ENCODE data around the gene TUBG1.

The TUBG1 gene

DNA sequence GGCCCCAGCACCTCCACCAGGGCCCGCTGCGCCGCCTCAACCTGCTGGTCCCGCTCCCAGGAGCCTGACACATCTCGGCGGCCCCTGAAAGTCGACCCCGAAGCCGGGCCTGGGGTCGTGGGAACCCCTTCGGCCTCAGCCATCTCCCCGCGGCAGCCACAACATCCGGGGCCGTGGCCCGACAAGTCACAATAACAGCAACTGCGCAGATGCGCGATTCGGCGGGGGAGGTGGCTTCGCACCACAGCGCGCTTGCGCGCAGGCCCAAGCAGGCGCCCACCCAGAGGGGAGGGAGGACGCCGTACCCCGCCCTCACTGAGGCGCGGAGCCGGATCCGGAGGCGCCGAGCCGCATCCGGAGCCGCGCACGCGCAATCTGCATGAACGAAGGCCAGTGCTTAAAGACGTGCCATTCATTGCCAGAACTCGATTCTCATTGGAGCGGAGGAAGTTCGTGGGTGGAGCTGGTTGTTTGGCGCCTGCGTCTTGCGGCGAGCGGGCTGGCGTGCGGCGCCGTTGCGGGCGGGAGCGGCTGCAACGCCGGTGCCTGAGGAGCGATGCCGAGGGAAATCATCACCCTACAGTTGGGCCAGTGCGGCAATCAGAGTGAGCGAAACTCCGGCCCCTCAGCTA, at the start of gene TUBG1, which contains the start of gene RETREG3:
TSS of gene TUBG1 (plus strand) at position 502 of the 632 bp plus-strand sequence. CDS start at position 557, 55 bp downstream.
TSS of gene RETREG3 (minus strand) at position 193 of the 632 bp plus-strand sequence. CDS start at position 143, 50 bp downstream.
- DNase-seq, result peak; percentile 99

DNA sequence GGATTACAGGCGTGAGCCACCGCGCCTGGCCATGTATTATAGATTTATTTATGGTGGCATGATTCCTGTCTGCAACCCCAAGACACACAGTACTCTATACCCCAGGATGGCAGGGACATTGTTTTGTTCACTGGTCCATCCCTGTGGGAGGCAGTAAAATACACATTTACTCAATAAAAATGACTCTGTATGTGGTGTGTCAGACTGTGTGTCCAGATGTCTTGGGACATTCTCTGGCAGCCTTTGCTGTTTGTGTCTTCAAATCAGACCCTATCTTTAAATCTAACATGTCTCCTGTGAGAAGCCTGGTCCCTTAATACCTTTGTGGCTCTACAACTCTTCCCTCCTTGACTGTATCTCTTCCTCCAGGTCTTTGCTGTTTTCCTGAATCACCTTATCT, 49.2 kb upstream of the TUBG1 start:
- DNase-seq, result peak; percentile 13

DNA sequence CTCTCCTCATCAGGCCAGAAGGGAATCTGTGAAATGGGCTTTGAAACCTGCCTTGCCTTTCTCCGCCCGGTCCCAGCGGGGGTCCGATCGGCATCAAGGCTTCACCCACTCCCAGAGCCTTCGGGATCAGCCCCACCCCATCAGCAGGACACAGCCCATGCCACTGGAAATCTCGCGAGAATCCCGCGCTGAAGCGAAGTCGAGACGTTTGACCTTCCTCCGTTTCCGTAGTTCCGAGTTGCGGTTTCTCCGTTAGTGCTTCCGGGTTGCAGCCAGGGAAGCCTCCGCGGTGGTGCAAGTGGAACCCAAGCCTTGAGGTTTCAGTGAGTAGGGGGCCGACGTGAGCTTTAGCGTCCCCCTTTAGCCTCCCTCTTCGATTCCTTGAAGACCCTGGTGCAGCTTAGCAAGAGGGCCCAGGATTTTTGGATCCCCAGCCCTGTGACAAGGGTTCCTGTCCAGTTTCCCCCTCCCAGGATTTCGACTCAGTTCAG, 47.5 kb upstream of the TUBG1 start, which contains the start of gene COASY:
TSS of gene COASY (plus strand) at position 252 of the 491 bp plus-strand sequence. CDS start 475 bp downstream, outside the sequence.
- DNase-seq, result peak; percentile 98

DNA sequence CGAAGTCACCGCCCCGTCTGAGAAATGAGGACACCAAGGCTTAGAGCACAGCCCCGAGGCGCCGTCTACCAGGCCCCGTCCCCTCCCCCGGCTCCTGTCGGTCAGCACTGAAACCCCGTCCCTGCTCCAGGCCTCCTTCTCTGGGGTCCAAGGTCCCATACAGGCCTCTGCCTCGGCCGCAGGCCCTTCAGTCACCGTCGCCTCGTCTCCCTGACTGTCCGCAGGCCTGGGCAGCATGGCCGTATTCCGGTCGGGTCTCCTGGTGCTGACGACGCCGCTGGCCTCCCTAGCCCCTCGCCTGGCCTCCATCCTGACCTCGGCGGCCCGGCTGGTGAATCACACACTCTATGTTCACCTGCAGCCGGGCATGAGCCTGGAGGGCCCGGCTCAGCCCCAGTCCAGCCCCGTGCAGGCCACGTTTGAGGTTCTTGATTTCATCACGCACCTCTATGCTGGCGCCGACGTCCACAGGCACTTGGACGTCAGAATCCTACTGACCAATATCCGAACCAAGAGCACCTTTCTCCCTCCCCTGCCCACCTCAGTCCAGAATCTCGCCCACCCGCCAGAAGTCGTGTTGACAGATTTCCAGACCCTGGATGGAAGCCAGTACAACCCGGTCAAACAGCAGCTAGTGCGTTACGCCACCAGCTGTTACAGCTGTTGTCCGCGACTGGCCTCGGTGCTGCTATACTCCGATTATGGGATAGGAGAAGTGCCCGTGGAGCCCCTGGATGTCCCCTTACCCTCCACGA, 46.9 kb upstream of the TUBG1 start:
- no peak for DNase-seq

DNA sequence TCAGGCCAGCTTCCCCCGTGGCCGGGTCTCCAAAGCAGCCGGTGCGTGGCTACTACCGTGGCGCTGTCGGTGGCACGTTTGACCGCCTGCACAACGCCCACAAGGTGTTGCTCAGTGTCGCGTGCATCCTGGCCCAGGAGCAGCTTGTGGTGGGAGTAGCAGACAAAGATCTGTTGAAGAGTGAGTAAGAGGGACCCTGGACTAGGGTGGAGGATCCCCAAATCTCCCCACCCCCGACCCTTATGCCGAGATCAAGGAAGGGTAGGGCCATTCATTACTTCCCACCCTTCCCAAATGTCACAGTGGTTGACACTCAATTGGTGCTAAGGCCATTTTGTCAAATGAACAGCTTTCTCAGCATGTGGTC, 46.4 kb upstream of the TUBG1 start:
- no peak for DNase-seq

DNA sequence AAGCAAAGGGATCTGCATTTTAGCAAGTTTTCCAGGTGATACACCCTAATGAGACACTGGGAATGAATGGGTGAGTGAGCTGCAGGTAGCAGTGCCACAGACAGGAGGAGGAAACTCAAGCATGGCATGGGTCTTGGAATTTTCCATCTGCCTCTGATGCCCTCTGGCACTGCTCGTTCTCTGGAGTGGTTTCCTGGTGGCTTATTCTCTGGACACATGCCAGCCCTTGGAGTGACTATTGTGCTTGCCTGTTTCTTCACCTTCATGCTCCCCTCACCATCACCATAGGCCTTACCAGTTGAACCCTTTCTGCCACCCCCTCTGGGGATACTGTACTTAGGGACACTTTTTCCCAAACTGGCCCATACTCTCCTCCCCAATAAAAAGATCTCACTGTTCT, 45.9 kb upstream of the TUBG1 start:
- DNase-seq, result no peak

DNA sequence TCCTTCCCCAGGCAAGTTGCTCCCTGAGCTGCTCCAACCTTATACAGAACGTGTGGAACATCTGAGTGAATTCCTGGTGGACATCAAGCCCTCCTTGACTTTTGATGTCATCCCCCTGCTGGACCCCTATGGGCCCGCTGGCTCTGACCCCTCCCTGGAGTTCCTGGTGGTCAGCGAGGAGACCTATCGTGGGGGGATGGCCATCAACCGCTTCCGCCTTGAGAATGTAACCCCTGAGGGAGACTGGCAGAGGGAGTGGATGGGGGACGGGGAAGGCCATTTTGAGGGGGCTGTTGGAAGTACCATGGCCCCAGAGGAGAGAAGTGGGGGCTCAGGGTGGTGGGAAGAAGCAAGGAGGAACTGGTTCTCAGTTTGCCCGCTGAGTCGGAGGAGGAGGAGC, 45.5 kb upstream of the TUBG1 start:
- DNase-seq, result no peak

DNA sequence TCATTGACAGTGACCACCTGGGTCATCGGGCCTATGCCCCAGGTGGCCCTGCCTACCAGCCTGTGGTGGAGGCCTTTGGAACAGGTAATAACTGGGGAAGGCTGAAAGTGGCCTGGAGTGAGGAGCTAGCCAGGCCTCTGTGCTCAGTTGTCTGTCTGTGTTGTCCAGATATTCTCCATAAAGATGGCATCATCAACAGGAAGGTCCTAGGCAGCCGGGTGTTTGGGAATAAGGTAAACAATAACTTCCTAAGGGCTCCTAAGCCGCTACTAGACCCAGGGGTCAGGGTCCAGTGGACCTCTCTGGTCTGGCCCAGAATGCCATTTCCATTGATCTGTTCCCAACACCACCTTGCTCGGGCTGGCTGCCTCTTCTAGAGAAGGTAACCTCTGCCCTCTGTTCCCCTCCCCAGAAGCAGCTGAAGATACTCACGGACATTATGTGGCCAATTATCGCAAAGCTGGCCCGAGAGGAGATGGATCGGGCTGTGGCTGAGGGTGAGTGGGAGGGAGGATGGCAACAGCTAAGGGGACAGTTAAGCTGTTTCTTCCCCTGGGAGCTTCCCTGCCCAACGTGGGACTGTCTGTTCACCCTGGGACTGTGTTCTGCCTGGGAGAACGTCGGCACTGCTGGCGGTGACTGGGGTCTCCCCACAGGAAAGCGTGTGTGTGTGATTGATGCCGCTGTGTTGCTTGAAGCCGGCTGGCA, 44.5 kb upstream of the TUBG1 start:
- DNase-seq, result no peak

DNA sequence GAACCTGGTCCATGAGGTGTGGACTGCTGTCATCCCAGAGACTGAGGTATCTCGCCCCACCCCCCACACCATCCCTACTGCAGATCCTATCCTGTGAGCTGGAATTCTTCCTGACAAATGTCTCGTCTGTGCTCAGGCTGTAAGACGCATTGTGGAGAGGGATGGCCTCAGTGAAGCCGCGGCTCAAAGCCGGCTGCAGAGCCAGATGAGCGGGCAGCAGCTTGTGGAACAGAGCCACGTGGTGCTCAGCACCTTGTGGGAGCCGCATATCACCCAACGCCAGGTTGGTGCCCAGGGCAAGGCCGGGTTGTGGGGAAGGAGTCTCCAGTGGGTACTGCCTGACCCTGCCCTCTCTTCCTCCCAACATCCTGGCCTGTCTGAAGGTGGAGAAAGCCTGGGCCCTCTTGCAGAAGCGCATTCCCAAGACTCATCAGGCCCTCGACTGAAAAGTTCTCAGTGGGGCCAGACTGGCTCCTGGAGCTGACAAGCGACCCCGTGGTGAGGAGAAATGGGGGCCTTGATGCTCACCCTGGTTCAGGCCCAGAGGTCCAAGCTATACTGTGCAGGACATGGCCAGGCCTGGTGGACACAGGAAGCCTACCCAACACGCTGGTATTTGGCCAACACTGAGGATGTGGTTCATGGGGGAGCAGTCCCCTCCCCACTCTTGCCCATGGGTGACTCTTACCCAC, 43.8 kb upstream of the TUBG1 start:
- no peak for DNase-seq

DNA sequence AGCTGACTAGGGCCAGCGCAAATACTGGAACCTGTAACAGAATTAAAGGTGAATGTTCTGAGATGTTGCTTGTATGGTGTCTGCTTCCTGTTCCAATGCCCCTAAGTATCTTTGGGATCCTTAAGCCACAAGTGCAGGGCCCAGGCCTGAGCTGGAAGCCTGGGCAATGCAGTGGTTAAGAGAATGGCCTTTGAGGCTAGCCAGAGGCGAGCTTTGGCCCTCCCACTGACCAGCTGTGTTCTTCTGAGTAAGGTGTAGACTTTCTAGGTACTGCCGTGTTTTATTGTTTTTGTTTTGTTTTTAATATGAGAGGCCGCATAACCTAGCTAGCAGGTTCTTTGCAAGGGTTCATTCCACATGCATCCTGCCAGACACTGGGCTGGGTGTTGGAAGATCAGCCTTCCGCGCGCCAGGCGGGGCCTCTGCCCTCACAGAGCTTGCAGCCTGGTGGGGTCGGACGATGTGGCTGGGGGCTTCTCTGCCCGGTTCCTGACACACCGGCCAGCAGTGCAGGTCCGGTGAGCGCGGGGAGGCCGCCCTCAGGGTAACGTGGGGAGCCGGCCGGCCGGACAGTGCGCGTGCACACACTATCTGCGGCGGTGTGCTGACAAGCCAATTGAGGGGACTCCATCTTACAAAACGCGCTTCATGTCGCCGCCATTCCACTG, 43.1 kb upstream of the TUBG1 start:
- no peak for DNase-seq

DNA sequence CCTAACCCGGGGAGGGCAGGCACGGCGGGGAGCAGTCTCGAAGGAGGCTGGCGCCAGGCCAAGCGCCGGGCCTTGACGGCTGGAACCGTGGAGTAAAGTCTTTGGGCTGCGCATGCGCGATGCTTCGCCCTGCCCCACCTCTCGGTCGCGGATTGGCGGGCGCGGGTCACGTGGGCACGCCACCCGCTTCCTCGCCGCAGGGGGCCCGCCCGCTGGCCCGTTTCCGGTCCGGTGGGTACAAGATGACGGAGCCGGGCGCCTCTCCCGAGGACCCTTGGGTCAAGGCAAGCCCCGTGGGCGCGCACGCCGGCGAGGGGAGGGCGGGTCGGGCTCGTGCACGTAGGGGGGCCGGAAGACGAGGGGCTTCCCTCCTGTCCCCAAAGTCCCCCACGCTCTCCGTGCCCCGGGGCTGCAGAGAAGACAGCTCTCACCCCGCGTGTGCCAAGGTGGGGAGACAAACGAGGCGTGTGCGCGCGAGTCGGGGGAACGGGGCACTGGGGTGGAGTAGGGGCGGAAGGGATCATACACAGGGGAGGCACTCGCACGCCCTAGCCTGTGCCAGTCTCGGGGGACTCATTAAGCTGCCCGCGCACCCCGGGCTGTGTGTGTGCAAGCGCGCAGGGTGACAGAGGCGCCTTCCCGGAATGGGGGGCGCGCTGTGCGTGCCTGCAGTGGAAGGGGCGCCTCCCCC, 42.5 kb upstream of the TUBG1 start, which contains the start of gene MLX:
TSS of gene MLX (plus strand) at position 218 of the 691 bp plus-strand sequence. CDS start at position 243, 25 bp downstream.
- peak; percentile 93 for DNase-seq

DNA sequence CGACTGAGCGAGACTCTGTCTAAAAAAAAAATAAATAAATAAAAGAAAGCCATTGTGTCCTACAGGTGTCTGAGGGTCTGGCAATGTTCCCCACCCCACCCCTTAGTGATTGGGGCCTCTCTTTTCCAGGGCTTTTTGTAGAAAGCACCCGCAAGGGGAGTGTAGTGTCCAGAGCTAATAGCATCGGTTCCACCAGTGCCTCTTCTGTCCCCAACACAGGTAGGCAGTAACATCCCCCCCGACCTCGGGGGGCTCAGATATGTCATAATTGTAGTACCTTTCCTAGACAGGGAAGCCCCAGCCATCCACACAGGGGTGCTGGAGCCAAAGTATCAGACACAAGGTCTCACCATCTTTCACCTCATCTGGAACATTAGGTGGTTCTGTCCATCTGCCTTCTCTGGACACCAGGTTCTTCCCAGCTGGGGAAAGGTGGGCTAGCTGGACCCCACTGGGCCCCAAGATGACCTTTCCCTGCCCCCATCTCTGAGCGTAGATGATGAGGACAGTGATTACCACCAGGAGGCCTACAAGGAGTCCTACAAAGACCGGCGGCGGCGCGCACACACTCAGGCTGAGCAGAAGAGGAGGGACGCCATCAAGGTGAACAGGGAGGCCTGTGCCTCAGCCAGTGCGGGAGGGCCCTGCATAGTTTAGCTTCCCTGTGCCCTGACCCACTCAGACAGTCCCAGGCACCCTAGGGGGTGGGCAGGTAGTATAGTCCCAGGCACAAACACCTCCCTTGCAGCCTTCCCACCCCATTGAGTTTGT, 41.0 kb upstream of the TUBG1 start:
- no peak for DNase-seq

DNA sequence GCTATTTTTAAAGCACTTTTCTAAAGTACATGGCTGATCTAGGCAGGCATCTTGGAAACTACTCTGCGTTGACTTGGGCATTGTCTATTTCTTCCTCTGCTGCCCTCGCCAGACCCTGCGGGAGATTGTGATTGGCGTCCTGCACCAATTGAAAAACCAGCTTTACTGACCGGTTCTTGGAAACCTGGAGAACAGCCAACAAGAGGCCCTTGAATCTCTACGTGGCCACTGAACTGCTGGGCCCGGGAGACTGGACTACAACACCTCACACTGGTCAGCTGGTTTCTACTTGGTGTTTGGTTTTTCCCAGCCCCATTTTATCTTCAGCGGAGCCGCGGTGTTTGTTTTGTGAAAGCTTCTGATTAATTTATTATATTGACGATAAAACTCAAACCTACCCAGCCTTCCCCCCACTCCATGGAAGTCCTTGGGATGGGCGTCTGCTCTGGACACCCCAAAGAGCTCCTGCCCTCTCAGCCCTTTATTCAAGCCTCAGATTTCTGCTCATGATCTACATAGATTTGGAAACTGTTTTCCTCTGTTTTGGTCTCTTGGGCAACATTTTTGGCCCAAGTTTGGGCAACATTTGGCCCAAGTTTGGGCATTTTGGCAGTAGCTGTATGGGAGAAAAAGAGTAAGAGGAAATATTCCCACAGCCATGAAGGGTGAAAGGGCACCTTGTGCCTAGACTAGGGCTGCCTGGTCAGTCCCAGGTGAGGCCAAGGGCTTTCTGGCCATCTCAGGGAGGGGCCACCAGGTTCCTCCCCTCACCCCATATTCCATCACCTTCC, 37.9 kb upstream of the TUBG1 start:
- no peak for DNase-seq

DNA sequence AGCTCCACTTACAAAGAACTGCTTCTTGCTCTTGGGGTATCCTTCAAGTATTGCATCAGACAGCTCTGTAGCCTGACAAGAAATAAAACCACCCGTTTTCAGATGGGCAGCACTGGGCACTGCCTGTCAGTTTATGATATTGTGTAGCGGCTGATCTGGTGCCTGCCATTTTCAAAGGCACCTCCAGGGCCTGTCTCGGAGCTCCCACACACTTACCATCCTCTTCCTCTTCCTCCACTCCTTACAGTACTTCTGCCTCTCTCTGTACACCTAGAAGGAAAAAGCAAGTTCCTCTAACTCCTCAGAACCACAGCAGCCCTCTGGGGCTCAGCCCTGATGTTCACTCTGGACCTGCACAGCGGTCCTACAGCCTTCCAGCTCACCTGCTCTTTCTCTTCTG, 36.4 kb upstream of the TUBG1 start:
- no peak for DNase-seq

DNA sequence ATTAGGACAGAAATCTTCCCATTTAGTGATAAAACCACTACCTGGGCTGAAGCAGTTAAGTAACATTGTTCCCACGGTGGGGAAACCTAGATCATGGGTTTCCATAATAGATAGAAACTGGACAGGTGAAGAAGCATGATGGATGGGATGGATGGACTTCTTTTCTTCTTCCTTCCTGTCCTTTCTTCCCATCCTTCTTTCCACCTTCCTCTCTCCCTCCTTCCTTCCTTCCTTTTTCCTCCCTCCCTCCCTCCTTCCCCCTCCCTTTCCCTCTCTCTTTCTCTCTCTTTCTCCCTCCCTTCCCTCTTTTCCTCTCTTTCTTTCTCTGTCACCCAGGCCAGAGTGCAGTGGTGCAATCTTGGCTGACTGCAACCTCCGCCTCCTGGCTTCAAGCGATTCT, 35.0 kb upstream of the TUBG1 start:
- DNase-seq, result no peak

DNA sequence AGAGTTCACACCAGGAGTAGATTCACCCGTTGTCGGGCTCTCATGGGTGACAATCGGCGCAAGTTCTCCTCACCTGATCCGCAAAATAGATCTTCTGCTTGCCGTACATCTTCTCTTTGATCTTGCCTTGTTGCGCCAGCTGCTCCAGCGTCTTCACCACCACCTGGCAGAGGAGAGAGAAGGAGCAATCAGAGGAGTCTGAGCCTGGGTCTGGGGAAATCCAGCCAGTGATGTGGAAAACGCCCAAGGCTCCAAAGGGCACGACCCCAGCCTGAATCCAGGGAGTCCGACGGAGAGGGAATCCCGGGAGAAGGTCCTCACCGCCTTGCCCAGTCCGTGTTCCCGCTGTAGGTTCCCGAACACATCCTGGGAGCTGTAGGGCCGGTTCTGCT, 32.3 kb upstream of the TUBG1 start:
- DNase-seq, result no peak

DNA sequence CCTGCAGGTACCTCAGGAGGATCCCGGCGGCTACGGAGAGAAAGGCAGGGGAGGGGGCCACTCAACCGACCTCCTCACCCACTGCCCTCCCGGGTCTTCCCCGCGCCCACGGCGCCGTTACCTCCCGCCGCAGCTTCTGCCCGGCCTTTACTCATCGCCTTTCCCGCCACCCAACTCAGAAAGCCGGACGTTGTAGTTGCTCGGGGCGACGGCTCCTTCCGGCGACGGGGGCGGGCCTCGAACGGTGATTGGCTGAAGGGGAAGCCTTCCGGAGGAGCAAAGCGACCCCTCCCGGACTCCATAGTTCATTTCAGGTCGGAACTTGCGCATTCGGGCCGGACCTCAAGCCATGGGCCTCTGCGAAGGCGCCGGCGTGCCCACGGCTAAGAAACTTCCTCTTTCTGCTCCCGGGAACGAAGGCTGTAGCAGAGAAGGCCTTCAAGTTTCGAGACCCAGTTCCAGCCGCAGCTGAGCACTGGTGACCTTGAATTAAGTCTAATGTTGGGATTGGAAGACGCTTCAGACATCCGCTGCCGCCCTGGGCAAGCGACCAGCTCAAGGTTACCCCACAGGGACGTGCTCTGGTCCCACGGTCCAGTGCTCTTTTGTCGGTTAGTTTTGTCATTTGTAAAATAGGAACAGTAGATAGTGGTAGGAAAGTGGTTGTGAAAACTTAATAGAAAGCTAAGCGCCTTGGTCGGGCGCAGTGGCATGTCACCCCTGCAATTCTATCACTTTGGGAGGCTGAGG, 31.8 kb upstream of the TUBG1 start, which contains the start of gene PSMC3IP:
TSS of gene PSMC3IP (minus strand) at position 198 of the 750 bp plus-strand sequence. CDS start at position 155, 43 bp downstream.
- peak; percentile 92 for DNase-seq

DNA sequence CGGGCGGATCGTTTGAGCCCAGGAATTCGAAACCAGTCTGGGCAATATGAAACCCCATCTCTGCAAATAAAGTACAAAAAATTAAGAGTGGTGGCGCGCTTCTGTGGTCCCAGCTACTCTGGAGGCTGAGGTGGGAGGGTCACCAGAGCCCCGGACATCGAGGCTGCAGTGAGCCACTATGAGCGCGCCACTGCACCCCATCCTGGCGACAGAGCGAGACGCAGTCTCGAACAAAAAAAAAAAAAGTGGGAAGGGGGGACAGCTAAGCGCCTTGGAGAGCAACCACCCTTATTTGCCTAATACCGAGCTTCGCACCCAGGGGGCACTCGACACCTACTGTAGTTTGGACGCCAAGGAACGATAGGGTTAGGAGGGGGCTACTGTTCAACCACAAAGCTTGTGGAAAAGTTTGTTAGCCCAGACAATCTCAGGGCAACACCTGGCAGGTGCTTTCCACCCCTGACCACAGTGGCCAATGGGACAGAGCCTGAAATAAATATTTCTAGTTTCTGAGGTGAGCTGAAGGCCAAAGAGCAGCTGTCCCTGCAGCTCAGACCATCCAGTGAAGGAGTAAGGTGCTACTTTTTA, 31.1 kb upstream of the TUBG1 start:
- DNase-seq, result peak; percentile 73

Measured in NCI-H146 (cell line).